ENCODE results near the gene TMEM222.

The TMEM222 gene

DNA sequence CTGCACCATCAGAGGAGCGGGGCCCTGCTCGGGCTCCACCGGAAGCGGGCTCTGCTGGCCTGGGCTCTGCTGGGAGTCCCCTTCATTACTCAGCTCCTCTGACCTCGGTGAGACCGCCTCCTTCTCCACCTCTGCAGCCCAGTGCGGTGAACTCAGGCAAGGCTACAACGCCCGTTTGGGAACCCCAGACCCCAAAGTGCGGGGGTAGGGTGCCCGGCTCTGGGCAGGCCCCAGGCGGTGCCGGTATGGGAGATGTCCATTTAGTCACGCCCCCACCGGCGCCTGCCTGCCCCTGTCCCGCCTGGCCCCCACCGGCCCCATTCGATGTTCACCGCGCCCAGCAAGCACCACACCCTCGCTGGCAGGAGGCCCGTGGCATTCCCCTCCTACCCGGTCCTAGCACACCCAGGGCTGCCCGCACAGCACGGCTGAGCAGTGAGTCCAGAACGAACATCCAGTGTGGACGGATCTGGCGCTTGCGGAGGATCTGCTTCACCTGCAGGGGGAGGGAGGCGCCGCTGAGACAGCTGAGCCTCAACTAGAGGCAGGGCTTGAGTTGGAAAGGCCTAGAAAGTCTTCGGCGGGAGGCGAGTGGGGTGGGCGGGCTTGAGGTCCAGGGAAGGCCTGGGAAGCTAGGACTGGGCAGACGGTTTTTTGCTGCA lies 34.8 kb downstream of the TMEM222 start:
- DNase-seq (ENCODE audit: low spot score), result no peak
- TF ChIP-seq CTCF (IDR thresholded peaks at IDR 0.05; ENCODE audit: extremely low read depth, missing control alignments), result no peak

GRCh38 chr1:27357281-27358037 lies 35.5 kb downstream of the TMEM222 start:
- peak; percentile 96 for DNase-seq (ENCODE audit: low spot score)
- TF ChIP-seq CTCF (IDR thresholded peaks at IDR 0.05; ENCODE audit: extremely low read depth, missing control alignments), result peak; percentile 88

DNA sequence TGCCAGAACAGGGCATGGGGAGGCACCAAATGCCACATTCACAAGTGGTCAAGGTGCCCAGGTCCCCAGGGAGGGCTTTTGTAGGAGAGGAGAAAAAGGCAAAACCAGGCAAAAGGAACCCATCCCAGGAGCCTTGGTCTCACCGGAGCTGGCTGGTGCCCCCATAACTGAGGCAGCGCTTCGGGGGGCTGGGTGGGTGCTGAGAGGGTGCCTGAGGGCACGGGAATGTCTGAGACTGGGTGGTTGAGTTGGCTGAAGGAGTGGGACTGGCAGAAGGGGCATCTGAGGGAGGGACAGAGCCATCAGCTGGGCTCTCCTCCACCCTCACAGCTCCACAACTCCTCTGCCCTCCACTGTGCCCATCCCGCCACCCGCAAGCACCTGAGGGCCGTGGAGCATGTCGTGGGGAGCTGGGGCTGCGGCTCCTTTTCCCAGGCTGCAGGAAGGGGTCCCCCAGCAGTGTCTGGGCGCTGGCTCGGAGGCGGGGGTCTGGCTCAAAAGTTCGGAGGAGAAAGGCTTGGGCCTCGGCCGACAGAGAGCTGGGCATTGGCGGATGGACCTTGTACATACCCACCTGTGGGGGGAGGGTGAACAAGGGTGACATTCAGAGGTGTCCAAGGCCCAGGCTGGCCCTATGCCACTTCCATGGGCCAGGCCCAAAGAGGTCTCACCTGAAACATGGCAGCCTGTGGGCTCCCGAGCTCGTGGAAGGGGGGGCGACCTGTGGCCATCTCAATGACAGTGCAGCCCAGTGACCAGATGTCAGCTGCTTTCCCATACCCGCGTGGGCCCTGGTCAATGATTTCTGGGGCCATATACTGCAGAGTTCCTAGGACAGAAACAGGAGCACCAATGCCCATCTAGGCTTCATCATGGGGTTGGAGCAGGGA lies 36.3 kb downstream of the TMEM222 start:
- no peak for TF ChIP-seq CTCF (IDR thresholded peaks at IDR 0.05; ENCODE audit: extremely low read depth, missing control alignments)
- DNase-seq (ENCODE audit: low spot score), result no peak

DNA sequence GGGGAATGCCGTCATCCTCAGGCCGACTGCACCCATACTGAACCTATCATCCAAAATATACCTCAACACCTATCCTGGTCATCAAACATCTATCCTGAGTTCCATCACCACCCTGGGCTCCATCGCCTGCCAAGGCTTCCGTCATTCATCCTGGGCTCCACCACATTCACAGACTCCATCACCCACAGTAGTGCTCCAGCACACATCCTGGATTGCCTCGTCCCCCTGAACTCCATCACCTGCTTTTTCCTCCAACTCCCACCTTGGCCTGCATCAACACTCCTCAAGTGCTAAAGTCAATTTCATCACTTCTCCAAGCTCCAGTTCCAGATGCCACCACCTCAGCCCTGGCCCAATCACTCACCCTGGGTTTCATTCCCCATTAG lies 37.0 kb downstream of the TMEM222 start:
- no peak for DNase-seq (ENCODE audit: low spot score)
- TF ChIP-seq CTCF (IDR thresholded peaks at IDR 0.05; ENCODE audit: extremely low read depth, missing control alignments), result no peak

- TF ChIP-seq CTCF (IDR thresholded peaks at IDR 0.05; ENCODE audit: extremely low read depth, missing control alignments), result no peak
- DNase-seq (ENCODE audit: low spot score), result no peak
Measured at GRCh38 chr1:27359822-27360158, 37.8 kb downstream of the TMEM222 start.

- peak; percentile 81 for DNase-seq (ENCODE audit: low spot score)
- TF ChIP-seq CTCF (IDR thresholded peaks at IDR 0.05; ENCODE audit: extremely low read depth, missing control alignments), result no peak
Measured at GRCh38 chr1:27360159-27361043, 38.4 kb downstream of the TMEM222 start.

All from GM20000 (cell line).